Breast epithelium (tissue), 3 donors: ENCODE measurements around the gene SGTB.

Source experiments
- CTCF ChIP-seq, 3 donors: fragments of 450-650 bp; IDR thresholded peaks; one replicate each; pipeline ENCODE4 v1.5.1; 2016 to 2017; ENCODE audit warnings: antibody characterized with exemption in 3 of 3, mild to moderate bottlenecking in 3 of 3, moderate library complexity in 3 of 3
- POLR2A ChIP-seq: fragments of 450-650 bp; IDR thresholded peaks from one replicate; pipeline ENCODE4 v1.6.1; 2016; ENCODE audit warnings: antibody characterized with exemption, mild to moderate bottlenecking, moderate library complexity
- POLR2AphosphoS5 ChIP-seq, 3 donors: sonication (generic); formaldehyde crosslinking; IDR thresholded peaks; one replicate each; pipeline ENCODE4 v1.6.1; 2017; ENCODE audit warnings: antibody characterized with exemption in 3 of 3

DNA sequence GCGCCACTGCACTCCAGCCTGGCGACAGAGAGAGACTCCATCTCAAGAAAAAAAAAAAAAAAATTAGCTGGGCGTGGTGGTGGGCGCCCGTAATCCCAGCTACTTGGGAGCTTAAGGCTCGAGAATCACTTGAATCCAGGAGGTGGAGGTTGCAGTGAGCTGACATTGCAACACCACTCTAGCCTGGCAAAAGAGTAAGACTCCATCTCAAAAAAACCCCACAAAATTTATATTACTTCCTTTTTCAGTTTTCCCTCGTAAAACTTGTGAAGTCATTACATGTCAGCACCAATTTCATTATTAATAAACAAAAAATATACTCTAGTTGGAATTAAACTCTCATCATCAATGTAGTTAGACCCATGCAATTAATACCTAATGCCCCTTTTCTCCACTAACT, 53.2 kb downstream of the SGTB start:
- TF ChIP-seq CTCF (IDR thresholded peaks at IDR 0.05): no peak
- TF ChIP-seq POLR2A: no peak
- no peak for TF ChIP-seq POLR2AphosphoS5 (IDR thresholded peaks at IDR 0.05)
